Measurements from ENCODE around the gene ACAA2. TPM values are rescaled to one million over a fixed set of nuclear protein-coding genes. Genes with fewer than 3 reads are reported as not detected.
"Not testable (repeated sequence)": the region's sequence is repeated elsewhere in the genome, so short reads cannot be mapped to it uniquely, and the experiment has no call there.

ACAA2 gene
- polyA plus RNA-seq, 3 donors from 2014 or later: 181 to 426 (median 203) TPM

DNA sequence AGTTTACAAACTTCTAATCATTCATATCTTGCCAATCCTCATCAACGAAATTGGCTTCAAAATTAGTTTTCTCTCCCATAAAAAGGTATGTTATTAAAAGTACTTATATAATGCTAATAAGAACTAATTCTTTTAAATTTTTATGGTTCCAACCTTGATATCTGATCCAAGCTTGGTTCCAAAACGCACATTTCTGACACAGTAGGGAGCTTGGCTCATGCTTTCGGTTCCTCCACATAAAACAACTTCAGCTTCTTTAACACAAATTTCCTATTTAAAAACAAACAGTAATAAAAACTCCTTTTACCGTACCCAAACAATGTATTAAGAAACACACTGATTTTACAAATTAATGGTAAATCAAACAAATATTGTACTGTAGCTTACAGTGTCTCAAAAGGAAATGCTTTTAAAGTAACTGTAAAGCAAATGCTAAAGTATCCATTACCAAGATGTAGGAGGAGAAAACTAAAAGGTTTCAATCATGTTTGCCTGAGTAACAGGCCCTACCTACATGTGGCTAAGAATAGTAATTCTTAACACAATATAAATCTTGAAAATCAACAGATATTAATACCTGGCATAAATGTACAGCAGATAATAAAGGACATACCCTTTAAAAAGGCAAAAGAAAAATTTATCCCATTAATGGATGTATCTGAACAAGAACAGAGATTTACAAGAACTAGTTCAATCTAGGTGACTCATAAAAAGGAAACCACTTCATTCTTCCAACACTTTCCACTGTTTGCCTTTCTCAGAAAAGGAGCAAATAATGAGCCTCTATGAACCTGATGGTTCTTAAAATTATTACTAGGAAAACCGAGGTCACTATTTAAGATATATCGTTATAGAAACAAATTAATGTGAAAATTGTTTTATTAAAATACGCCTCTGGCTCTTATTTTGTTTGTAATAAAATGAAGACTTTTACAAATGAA is 17.5 kb downstream of the ACAA2 start:
- Mint-ChIP-seq H3K27me3 (ENCODE audit: low read depth in 3 of 3) (no peaks in the 10 kb centered on the region), H3K4me3 (no peak overlapping the region), H3K9me3 (no peaks in the 10 kb centered on the region), H3K27ac (no peak overlapping the region), H3K36me3 (peaks cover 42 to 63% (median 59%) of the 10 kb centered on the region in 3 donors), H3K4me1 (peaks cover 3 to 24% of the 10 kb centered on the region in 2 donors)
- DNase-seq: no peak

DNA sequence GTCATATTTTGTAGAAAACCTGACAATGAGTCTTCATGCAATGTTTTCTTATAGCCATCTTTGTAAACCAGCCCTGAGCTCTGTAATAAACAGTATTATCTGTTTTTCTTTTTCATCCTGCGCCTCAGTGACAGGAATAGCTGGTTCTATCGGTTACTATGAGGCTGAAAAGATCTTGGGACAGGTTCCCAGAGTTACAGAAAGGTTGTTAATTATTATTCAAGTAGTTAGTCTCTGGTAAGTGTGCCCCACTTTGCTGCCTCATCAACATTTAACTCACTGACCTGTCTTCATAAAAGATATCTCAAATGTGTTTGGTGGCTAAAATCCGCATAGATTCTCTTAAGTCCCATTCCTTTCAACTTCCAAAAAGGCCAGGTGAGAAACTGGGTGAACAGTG is 18.6 kb downstream of the ACAA2 start:
- Mint-ChIP-seq H3K9me3 (no peaks in the 10 kb centered on the region), H3K36me3 (peaks cover 49 to 67% (median 63%) of the 10 kb centered on the region in 3 donors), H3K4me3 (no peak overlapping the region), H3K27ac (no peak overlapping the region), H3K27me3 (ENCODE audit: low read depth in 3 of 3) (no peaks in the 10 kb centered on the region), H3K4me1 (peaks cover 4 to 27% of the 10 kb centered on the region in 2 donors)
- no peak for DNase-seq

DNA sequence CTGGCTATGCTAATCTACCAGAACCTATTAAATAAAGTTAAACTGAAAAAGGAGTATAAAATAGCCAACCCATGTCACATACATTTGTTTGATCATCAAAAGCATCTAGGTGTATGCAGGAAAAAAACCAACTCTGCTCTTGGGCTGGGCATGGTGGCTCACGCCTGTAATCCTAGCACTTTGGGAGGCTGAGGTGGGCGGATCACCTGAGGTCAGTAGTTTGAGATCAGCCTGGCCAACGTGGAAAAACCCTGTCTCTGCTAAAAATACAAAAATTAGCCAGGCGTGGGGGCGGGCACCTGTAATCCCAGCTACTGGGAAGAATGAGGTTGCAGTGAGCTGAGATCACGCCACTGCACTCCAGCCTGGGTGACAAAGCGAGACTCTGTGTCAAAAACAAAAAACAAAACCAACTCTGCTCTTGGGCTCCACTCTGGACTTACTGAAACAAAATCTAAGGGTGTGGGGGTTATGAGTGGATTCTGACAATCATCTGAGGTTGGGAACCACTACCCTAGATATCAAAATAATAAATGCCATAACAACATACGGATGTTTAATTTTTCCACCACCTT is 23.7 kb downstream of the ACAA2 start:
- peaks cover 24 to 40% (median 38%) of the 10 kb centered on the region in 3 donors for H3K36me3 Mint-ChIP-seq
- not testable (repeated sequence) for H3K9me3 Mint-ChIP-seq; DNase-seq; H3K27me3 Mint-ChIP-seq (ENCODE audit: low read depth in 3 of 3)
- H3K4me1 Mint-ChIP-seq: peaks cover 44 to 58% of the 10 kb centered on the region in 2 donors
- H3K4me3 Mint-ChIP-seq: peak overlapping the region in 2 of 5 donors; percentile 21 to 70
- H3K27ac Mint-ChIP-seq: peak overlapping the region; percentile 71 to 95 (median 92)

DNA sequence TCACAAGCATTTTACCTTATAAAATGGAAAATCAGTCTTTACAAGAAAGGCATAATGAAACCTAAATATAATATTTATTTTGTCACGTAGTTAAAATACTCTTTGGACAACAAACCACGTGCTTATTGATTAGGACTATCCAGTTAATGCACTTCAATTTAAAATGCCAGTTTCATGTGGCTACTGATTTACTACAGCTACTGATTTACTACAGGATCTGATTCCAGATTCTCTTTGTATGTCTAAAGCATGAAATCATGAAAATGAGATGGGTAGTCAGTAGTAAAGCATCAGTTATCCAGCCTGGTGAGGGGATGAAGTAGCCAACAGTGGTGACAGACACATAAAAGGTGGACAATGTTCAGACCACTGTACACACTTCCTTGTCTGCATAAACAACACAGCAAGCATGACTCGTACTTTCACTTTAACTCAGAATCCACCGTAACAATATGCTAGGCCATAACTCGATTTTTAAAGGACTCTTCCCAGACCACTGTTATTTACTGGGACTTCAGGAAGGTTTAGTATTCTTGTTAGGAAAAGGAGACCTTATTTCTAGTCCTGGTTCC is 24.9 kb downstream of the ACAA2 start:
- Mint-ChIP-seq H3K27me3 (ENCODE audit: low read depth in 3 of 3) (peaks cover 0 to 2% (median 0%) of the 10 kb centered on the region in 3 donors), H3K27ac (peak overlapping the region; percentile 88 to 95 (median 92)), H3K9me3 (no peaks in the 10 kb centered on the region), H3K4me3 (peak overlapping the region; percentile 70 to 84 (median 81)), H3K36me3 (peaks cover 20 to 32% (median 32%) of the 10 kb centered on the region in 3 donors), H3K4me1 (peaks cover 57 to 70% of the 10 kb centered on the region in 2 donors)
- peak in 2 of 3 donors; percentile 24 to 28 for DNase-seq

DNA sequence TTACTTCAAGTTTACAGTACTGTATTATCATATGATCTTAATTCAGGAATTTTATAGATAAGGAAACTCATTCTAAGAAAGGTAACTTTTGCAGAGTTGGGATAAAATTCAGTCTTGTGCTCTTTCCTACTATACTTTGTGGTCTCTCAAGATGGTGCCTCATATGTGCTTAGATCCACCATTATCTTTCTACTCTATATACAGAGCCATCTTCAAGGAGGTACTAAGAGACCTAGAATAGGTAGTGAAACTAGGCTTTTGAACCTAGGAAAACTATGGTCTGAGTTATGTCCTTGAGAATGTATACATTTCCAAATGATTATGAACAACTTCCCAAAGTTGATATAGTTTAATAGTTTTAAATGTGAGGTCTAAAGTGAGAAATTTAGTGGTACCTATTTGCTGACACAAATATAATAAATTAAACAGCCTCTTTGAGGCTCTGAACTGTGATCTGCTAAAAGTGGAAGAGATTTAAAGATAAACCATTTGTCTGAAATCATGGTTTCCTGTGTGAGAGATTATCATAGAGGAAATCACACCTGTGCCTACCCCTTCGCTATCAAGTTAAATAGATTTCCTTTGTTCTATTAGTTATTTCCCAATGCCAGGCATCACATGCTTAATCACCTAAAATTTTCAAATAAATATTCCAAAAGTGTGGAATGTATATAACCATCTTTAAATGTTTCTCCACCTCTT is 27.2 kb downstream of the ACAA2 start:
- Mint-ChIP-seq H3K9me3 (no peaks in the 10 kb centered on the region), H3K27me3 (ENCODE audit: low read depth in 3 of 3) (peaks cover 0 to 3% (median 0%) of the 10 kb centered on the region in 3 donors), H3K36me3 (peaks cover 26 to 30% (median 26%) of the 10 kb centered on the region in 3 donors), H3K4me3 (peak overlapping the region; percentile 37 to 81 (median 69)), H3K4me1 (peaks cover 63 to 88% of the 10 kb centered on the region in 2 donors), H3K27ac (peak overlapping the region; percentile 8 to 87 (median 82))
- peak; percentile 36 to 54 (median 50) for DNase-seq

DNA sequence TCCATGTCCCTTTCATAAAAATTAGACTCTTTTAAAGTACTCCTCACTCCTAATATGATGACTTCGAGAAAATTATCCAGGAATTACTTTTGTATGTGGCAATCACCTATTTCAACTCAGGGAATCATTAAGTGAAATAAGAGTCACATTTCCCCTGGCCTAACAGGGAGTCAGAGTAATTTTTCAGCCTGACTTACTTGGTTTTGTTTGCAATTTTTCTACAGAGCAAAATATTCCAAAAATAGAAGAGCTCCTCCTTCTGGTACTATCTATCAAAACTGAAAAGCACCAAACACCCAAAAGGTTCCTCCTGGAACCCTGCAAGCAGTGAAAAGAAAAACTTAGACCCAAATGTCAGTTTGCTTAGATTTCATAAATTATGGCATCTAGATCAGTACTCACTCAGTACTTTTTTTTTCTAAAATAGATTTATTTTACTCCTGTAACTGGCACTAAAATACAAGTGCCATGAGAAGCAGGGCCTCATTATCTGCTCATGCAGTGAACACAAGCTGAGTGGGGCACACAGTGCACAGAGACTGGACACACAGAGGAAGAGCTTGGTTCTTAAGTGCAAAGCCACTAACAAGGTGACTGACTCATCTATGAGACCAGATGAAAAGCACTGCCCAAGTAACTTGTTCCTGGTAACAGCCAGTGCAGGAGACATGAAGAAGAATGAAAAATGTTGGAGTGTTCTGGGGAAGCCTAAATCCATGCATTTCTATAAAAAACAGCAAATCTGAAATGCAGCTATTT is 28.7 kb downstream of the ACAA2 start:
- no peaks in the 10 kb centered on the region for H3K9me3 Mint-ChIP-seq
- DNase-seq: peak in 2 of 3 donors; percentile 20 to 21
- peaks cover 0 to 5% (median 0%) of the 10 kb centered on the region in 3 donors for H3K27me3 Mint-ChIP-seq (ENCODE audit: low read depth in 3 of 3)
- peak overlapping the region; percentile 69 to 85 (median 81) for H3K27ac Mint-ChIP-seq
- H3K36me3 Mint-ChIP-seq: peaks cover 24 to 28% (median 27%) of the 10 kb centered on the region in 3 donors
- peak overlapping the region; percentile 44 to 76 (median 69) for H3K4me3 Mint-ChIP-seq
- peaks cover 62 to 92% of the 10 kb centered on the region in 2 donors for H3K4me1 Mint-ChIP-seq

DNA sequence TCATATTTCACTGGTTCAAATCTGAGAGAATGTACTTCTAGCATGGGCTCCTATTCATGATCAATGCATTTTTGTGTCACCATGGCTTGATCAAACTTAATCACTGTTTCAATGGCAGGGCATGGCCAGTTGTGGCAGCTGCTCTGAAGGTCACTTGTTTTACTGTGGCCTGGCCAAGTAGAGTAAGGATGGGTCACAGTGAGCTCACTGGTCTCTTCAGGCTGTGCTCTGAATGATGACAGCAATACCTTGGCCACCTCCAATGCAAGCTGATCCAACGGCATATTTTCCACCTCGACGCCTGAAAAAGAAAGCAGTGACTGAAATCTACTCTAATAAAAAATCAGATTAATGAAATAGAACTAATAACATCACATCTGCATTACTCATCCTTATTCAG is 29.7 kb downstream of the ACAA2 start:
- Mint-ChIP-seq H3K4me3 (peak overlapping the region; percentile 57 to 73 (median 69)), H3K36me3 (peaks cover 24 to 37% (median 35%) of the 10 kb centered on the region in 3 donors), H3K27ac (peak overlapping the region; percentile 74 to 85 (median 84)), H3K4me1 (peaks cover 53 to 82% of the 10 kb centered on the region in 2 donors)
- not testable (repeated sequence) for H3K9me3 Mint-ChIP-seq; H3K27me3 Mint-ChIP-seq (ENCODE audit: low read depth in 3 of 3); DNase-seq

DNA sequence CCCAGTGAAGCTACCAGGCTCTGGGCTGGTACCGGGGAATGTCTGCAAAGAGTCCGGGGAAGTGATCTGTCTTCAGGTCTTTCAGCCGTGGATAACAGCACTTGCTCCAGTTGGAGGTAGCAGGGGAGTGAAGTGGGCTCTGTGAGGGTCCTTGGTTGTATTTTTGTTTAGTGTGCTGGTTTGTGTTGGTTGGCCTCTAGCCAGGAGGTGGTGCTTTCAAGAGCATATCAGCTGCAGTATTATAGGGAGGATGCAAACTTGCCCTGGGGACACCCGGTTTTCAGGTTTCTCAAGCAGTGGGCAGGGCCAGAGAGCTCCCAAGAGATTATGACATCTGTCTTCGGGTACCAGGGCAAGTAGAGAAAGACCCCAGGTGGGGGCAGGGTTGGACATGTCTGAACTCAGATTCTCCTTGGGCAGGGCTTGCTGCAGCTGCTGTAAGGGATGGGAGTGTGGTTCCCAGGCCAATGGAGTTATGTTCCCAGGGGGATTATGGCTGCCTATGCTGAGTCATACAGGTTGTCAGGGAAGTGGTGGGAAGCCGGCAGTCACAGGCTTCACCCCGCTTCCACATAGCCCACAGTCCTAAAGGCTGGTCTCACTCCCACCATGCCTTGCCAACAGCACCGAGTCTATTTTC is 34.4 kb downstream of the ACAA2 start:
- Mint-ChIP-seq H3K27ac (peak overlapping the region in 1 of 6 donors; percentile 34), H3K27me3 (ENCODE audit: low read depth in 3 of 3) (peaks cover 0 to 7% (median 3%) of the 10 kb centered on the region in 3 donors), H3K36me3 (peaks cover 40 to 52% (median 49%) of the 10 kb centered on the region in 3 donors), H3K4me3 (no peak overlapping the region), H3K4me1 (peaks cover 12 to 35% of the 10 kb centered on the region in 2 donors), H3K9me3 (peaks cover 5 to 17% (median 9%) of the 10 kb centered on the region in 6 donors)
- no peak for DNase-seq

DNA sequence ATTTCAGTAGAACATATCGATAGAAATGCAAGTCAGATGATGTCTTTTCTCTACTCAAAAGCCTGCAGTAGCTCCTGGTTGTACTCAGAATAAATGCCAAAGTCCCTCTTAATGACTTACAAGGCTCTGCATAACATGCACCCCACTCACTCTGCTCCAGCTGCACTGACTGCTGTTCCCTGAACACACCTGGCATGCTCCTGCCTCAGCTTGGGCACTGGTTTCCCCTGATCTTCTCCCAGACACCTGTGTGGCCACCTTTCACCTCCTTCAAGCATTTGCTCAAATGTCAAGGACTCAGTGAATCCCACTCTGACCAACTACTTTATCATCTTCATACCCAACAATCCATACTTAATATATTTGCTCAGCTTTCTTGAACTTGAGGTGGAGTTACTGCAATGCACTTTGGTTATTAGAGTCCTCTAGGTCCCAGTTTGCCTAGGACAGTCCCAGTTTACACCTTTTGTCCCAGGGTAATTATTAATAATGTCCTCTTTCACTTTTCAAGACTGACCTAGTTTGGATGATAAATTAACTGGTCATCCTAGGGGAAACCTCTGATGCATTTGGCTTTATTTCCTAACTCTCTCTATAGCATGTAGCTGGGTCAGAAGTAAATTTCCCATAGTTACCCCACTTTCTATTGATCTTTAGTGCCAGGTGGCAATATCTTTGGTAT is 44.1 kb downstream of the ACAA2 start:
- no peaks in the 10 kb centered on the region for H3K36me3 Mint-ChIP-seq

DNA sequence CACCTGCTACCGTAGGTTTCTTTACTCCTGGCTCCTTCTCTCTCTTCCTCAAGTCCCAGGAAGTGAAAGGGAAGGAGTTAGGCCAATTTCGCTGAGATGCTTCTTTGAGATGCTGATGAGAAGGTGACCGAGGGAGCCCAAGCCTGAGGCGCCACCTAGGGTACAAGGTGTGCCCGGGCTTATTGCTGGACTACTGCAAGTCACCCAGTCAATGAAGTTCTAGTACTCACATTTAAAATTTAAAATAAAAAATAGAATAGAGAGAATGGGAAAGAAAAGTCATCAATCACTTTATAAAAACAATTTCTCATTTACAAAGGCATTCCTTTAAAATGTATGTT is 45.3 kb downstream of the ACAA2 start:
- H3K27ac Mint-ChIP-seq: no peak overlapping the region
- no peak overlapping the region for H3K4me3 Mint-ChIP-seq
- no peaks in the 10 kb centered on the region for H3K36me3 Mint-ChIP-seq
- H3K27me3 Mint-ChIP-seq (ENCODE audit: low read depth in 3 of 3): peaks cover 0 to 2% (median 1%) of the 10 kb centered on the region in 3 donors
- H3K9me3 Mint-ChIP-seq: peaks cover 0 to 2% (median 0%) of the 10 kb centered on the region in 6 donors
- H3K4me1 Mint-ChIP-seq: no peaks in the 10 kb centered on the region
- no peak for DNase-seq

More for the DNA sequence above, 44.1 kb downstream of the ACAA2 start:
- Mint-ChIP-seq H3K4me3 (no peak overlapping the region), H3K27ac (peak overlapping the region in 1 of 6 donors; percentile 40), H3K9me3 (peaks cover 0 to 2% (median 0%) of the 10 kb centered on the region in 6 donors), H3K27me3 (ENCODE audit: low read depth in 3 of 3) (peaks cover 0 to 1% (median 0%) of the 10 kb centered on the region in 3 donors), H3K4me1 (no peaks in the 10 kb centered on the region)
- no peak for DNase-seq

DNA sequence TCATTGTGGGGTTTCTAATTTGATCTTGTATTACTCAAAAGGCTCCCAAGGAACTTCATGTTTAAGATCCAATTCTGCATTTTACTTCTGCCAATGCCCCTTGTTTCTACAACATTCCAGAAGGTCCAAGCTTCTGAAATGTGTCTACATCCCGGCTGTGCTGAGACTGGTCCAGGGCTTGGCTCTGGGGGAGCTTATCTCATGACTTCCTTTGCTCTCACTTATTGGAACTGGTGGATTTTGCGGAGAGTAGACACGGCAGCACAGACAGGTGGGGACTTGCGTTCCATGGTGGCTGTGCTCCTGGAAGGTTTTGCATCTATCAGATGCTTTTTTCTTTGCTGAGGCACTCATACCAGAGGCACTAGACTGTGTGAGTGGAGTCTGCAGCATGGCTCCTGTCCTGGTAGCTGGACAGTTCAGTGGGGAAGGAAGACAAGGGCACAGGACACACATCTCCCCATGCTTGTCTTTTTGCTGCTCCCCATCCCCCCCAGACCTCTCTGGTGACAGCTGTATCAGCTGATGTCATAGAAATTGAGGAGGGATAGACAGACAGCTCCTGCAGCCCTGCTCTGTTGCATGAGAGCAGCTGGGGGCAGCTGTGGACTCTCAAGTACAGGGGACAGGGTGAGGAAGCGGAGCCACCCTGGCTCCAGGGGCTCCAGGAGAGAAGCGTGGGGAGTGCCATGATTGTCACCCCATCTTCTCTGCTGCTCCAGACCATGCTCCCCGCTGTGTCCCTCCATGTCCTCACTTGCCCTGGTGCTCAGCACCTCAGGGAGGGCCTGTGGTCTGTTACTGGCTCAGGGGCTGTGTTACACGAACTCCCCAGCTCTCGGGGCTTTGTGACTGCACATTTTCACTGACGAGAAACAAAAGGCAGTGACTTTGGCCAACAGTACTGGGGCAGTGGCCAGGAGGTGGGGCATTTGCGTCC is 46.0 kb downstream of the ACAA2 start:
- no peak for DNase-seq
- H3K27me3 Mint-ChIP-seq (ENCODE audit: low read depth in 3 of 3): peaks cover 0 to 3% (median 1%) of the 10 kb centered on the region in 3 donors
- H3K4me3 Mint-ChIP-seq: no peak overlapping the region
- no peaks in the 10 kb centered on the region for H3K4me1 Mint-ChIP-seq
- no peaks in the 10 kb centered on the region for H3K36me3 Mint-ChIP-seq
- peaks cover 0 to 2% (median 0%) of the 10 kb centered on the region in 6 donors for H3K9me3 Mint-ChIP-seq
- peak overlapping the region in 1 of 6 donors; percentile 67 for H3K27ac Mint-ChIP-seq
